Activated naive CD4-positive, alpha-beta T cell treated with anti-CD3 and anti-CD28 coated beads for 36 hours (primary cell): ENCODE results near the gene PRCC. TPM values are rescaled to one million over a fixed set of nuclear protein-coding genes. Genes with fewer than 3 reads are reported as not detected.
A peak's percentile ranks its signal among the peaks of the same experiment; 100 is the strongest.

ENCODE experiments used
- CTCF ChIA-PET: fragments of 350-600 bp; sonication (Branson Sonifier 250); formaldehyde crosslinking; loops from one replicate; lab custom pipeline; 2021; ENCODE audit warnings: antibody characterized with exemption; lab: Charles Lee
- DNase-seq: peaks from one replicate; pipeline ENCODE4 v3.0.0-alpha.2; 2020
- H3K27ac Mint-ChIP-seq: one replicate; pipeline ENCODE4 v1.8.0; 2021; ENCODE audit warnings: mild to moderate bottlenecking, mixed read lengths
- H3K27me3 Mint-ChIP-seq: one replicate; pipeline ENCODE4 v1.8.0; 2021; ENCODE audit warnings: low read depth, mixed read lengths
- H3K36me3 Mint-ChIP-seq: one replicate; pipeline ENCODE4 v1.8.0; 2021; ENCODE audit warnings: low read depth, mixed read lengths
- H3K4me1 Mint-ChIP-seq: one replicate; pipeline ENCODE4 v1.8.0; 2021; ENCODE audit warnings: low read depth, mixed read lengths
- H3K4me3 Mint-ChIP-seq: one replicate; pipeline ENCODE4 v1.8.0; 2021; ENCODE audit warnings: mild to moderate bottlenecking, moderate library complexity, mixed read lengths
- H3K9me3 Mint-ChIP-seq: one replicate; pipeline ENCODE4 v1.8.0; 2021; ENCODE audit warnings: mixed read lengths
- intact Hi-C: fragments of 100-400 bp; cut with micrococcal nuclease; formaldehyde crosslinking; loops from one replicate; pipeline ENCODE4 v1.15.1; 2023
- total RNA-seq, 2 experiments: library from RNA; stranded (reverse); gene quantifications; one replicate each; pipeline ENCODE4 v1.2.3, GENCODE V29; 2021

Gene PRCC, protein sequence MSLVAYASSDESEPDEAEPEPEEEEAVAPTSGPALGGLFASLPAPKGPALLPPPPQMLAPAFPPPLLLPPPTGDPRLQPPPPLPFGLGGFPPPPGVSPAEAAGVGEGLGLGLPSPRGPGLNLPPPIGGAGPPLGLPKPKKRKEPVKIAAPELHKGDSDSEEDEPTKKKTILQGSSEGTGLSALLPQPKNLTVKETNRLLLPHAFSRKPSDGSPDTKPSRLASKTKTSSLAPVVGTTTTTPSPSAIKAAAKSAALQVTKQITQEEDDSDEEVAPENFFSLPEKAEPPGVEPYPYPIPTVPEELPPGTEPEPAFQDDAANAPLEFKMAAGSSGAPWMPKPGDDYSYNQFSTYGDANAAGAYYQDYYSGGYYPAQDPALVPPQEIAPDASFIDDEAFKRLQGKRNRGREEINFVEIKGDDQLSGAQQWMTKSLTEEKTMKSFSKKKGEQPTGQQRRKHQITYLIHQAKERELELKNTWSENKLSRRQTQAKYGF
- total RNA-seq: 10 to 100 TPM; 55.2 to 55.8 TPM

DNA sequence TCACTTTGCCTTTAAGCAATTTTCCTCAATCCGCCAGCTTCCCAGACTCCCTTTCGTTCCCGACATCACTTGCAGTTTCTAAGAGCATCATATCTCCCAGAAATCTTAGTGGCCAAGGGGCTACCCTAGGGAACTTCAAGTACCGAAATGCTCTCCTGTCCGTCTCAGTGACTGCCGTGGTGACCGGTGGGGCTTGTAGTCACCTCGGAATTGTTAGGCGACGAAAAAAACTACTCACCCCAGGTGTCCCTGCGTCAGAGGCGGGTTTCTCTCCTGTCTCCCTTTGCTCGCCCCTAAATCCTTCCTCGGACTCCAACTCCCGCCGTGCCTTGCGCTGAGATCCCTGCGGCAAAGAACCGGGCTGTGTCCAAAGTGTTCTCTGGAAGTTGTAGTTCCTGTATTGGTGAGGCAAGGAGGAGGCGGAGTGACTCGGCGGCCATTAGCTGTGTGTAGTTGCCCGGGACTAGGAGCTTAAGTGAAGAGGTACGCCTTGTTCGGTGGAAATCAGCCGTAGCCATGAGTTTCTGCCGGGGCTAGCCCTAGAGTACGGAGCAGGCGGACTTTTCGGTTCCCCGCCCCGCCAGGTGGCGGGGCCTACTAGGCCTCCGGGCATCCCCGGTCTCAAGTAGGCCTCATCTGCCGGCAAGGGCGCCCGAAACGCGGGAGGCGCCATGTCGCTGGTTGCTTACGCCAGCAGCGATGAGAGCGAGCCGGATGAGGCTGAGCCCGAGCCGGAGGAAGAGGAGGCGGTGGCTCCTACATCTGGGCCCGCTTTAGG, at the start of gene PRCC:
Gene PRCC (plus strand): TSS at position 435 of the 778 bp plus-strand sequence. CDS start 237 bp downstream, at position 672.
- intact Hi-C loops: loop anchor here (1.0 to 2.0 kb wide), 10 partner anchors 16 to 428 kb away; partner anchors contain the start of genes CCT3, ETV3, HDGF and ISG20L2
- H3K27ac Mint-ChIP-seq: no peak within 1 kb of the TSS
- peaks cover 39% of the 10 kb centered on the region for H3K4me1 Mint-ChIP-seq
- no peaks in the 10 kb centered on the region for H3K9me3 Mint-ChIP-seq
- CTCF ChIA-PET: interaction anchor here (0.8 to 8.7 kb wide), 3 partner anchors 26 to 61 kb away, joined by 3 to 124 read pairs (median 3); partner anchors contain the start of genes ISG20L2, METTL25B and MRPL24
- H3K4me3 Mint-ChIP-seq: no peak within 1 kb of the TSS
- no peaks in the 10 kb centered on the region for H3K27me3 Mint-ChIP-seq
- peak; percentile 99 for DNase-seq
- peaks cover 22% of the 10 kb centered on the region for H3K36me3 Mint-ChIP-seq

DNA sequence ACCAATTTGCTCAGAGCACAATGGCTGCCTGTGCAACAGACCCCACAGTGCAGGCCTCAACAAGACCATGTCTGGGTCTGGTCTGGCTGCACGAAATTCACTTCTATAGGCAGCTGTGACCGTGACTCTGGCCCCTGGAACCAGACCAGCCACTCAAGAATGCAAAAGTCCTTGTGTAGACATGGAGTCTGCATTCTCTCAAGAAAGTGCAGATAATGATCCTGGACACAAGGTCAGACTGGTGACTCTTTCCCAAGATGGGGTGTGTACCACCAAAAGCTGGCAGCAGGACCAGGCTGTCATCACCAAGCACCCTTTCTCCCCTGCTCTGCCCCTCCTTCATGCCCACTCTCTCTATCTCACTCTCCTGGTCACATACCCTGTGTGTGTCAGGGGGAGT, 46.2 kb upstream of the PRCC start:
- Mint-ChIP-seq H3K4me1 (peaks cover 21% of the 10 kb centered on the region), H3K9me3 (no peaks in the 10 kb centered on the region), H3K27me3 (no peaks in the 10 kb centered on the region), H3K27ac (peak overlapping the region; percentile 30), H3K36me3 (peaks cover 36% of the 10 kb centered on the region), H3K4me3 (no peak overlapping the region)
- DNase-seq: no peak
- CTCF ChIA-PET: interaction anchor here (1.3 to 3.5 kb wide), 4 partner anchors 15 to 76 kb away, joined by 3 to 34 read pairs (median 12); partner anchors contain the start of gene CRABP2
- intact Hi-C loops: loop anchor here (1.0 kb wide), 1 partner anchor 15 kb away; no protein-coding TSS in a partner anchor

- H3K4me1 Mint-ChIP-seq: peaks cover 21% of the 10 kb centered on the region
- peaks cover 36% of the 10 kb centered on the region for H3K36me3 Mint-ChIP-seq
- DNase-seq: no peak
- intact Hi-C loops: loop anchor here (1.0 kb wide), 1 partner anchor 15 kb away; no protein-coding TSS in a partner anchor
- H3K27me3 Mint-ChIP-seq: no peaks in the 10 kb centered on the region
- CTCF ChIA-PET: interaction anchor here (1.0 to 3.5 kb wide), 5 partner anchors 16 to 76 kb away, joined by 3 to 34 read pairs (median 6); partner anchors contain the start of gene CRABP2
- no peak overlapping the region for H3K4me3 Mint-ChIP-seq
- no peaks in the 10 kb centered on the region for H3K9me3 Mint-ChIP-seq
- peak overlapping the region; percentile 30 for H3K27ac Mint-ChIP-seq
Observed at GRCh38 chr1:156721535-156721934, 45.8 kb upstream of the PRCC start.

- peak; percentile 87 for DNase-seq
- H3K9me3 Mint-ChIP-seq: no peaks in the 10 kb centered on the region
- CTCF ChIA-PET: interaction anchor here (0.6 to 5.8 kb wide), 63 partner anchors 8 to 389 kb away, joined by 3 to 166 read pairs (median 5); partner anchors contain the start of genes CRABP2, HDGF, INSRR and MRPL24
- intact Hi-C loops: loop anchor here (1.0 to 5.0 kb wide), 6 partner anchors 19 to 388 kb away; partner anchors contain the start of genes CCT3, NTRK1 and TSACC
- peaks cover 37% of the 10 kb centered on the region for H3K4me1 Mint-ChIP-seq
- H3K27ac Mint-ChIP-seq: no peak overlapping the region
- peaks cover 38% of the 10 kb centered on the region for H3K36me3 Mint-ChIP-seq
- no peaks in the 10 kb centered on the region for H3K27me3 Mint-ChIP-seq
- no peak overlapping the region for H3K4me3 Mint-ChIP-seq
Observed at GRCh38 chr1:156725683-156726280, 41.6 kb upstream of the PRCC start.

DNA sequence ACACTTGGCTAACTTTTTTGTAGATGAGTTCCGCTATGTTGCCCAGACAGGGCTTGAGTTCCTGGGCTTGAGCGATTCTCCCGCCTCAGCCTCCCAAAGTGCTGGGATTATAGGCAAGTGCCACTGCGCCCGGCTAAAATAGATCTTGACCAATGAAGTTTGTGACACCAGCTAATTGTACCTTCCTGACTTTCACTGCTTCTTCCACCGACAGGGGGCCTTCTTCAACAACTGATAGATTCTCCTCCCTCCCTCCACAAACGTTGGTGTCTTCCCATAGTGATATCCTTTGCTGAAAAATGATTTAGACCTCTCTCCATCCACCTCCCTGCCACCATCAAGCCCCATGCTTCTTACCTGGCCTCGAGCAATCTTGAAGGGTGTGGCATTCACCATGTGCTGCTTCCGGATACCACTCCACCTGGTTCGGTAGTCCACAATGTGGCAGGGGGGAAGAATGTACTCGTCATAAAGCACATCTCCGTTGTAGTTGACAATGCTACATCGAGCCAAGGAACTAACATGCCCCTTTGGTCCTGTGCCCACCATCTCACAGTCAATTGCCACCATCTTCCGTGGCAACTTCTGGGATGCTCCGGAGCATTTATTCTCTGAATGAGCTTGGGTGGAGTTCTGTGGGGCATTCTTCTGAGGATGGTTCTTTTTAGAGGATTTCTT, 40.6 kb upstream of the PRCC start:
- CTCF ChIA-PET: interaction anchor here (0.6 to 5.8 kb wide), 63 partner anchors 8 to 390 kb away, joined by 3 to 166 read pairs (median 5); partner anchors contain the start of genes CRABP2, HDGF, INSRR and MRPL24
- Mint-ChIP-seq H3K9me3 (no peaks in the 10 kb centered on the region), H3K27me3 (no peaks in the 10 kb centered on the region), H3K4me1 (peaks cover 36% of the 10 kb centered on the region), H3K4me3 (no peak overlapping the region), H3K36me3 (peaks cover 33% of the 10 kb centered on the region), H3K27ac (peak overlapping the region; percentile 98)
- DNase-seq: peak; percentile 79
- intact Hi-C loops: loop anchor here (1.0 to 5.0 kb wide), 6 partner anchors 20 to 389 kb away; partner anchors contain the start of genes CCT3, NTRK1 and TSACC

- Mint-ChIP-seq H3K36me3 (peaks cover 32% of the 10 kb centered on the region), H3K27me3 (no peaks in the 10 kb centered on the region), H3K27ac (peak overlapping the region; percentile 98), H3K4me1 (peaks cover 34% of the 10 kb centered on the region), H3K9me3 (no peaks in the 10 kb centered on the region), H3K4me3 (no peak overlapping the region)
- CTCF ChIA-PET: interaction anchor here (1.0 to 5.8 kb wide), 27 partner anchors 9 to 383 kb away, joined by 3 to 166 read pairs (median 13); partner anchors contain the start of genes CRABP2, HDGF, INSRR and MRPL24
- intact Hi-C loops: loop anchor here (5.0 kb wide), 1 partner anchor 390 kb away; the partner anchor contains the start of genes CCT3 and TSACC
- DNase-seq: no peak
Observed at GRCh38 chr1:156727492-156727891, 39.8 kb upstream of the PRCC start.

- Mint-ChIP-seq H3K36me3 (peaks cover 30% of the 10 kb centered on the region), H3K4me3 (no peak within 1 kb of the TSS), H3K9me3 (no peaks in the 10 kb centered on the region), H3K27me3 (no peaks in the 10 kb centered on the region), H3K27ac (peak within 1 kb of the TSS; percentile 98), H3K4me1 (peaks cover 34% of the 10 kb centered on the region)
- CTCF ChIA-PET: interaction anchor here (0.7 to 5.8 kb wide), 22 partner anchors 11 to 383 kb away, joined by 3 to 166 read pairs (median 12); partner anchors contain the start of genes CRABP2, HDGF, MRPL24 and NTRK1
- DNase-seq: peak; percentile 82
- intact Hi-C loops: loop anchor here (1.0 to 5.0 kb wide), 6 partner anchors 13 to 391 kb away; partner anchors contain the start of genes CCT3, HDGF, MRPL24 and PRCC
Observed at GRCh38 chr1:156727926-156728598, 39.3 kb upstream of the PRCC start, which contains the start of gene METTL25B. METTL25B (plus strand) TSS chr1:156728469; CDS start chr1:156729105, 636 bp downstream.

GRCh38 chr1:156728599-156729462, 38.5 kb upstream of the PRCC start, which contains the start of gene ISG20L2:
ISG20L2 (minus strand) TSS chr1:156728766; CDS start chr1:156727652, 1,114 bp downstream.
- peak; percentile 99 for DNase-seq
- H3K4me3 Mint-ChIP-seq: no peak within 1 kb of the TSS
- peaks cover 22% of the 10 kb centered on the region for H3K36me3 Mint-ChIP-seq
- H3K27me3 Mint-ChIP-seq: no peaks in the 10 kb centered on the region
- H3K27ac Mint-ChIP-seq: peak within 1 kb of the TSS; percentile 98
- CTCF ChIA-PET: interaction anchor here (0.7 to 5.8 kb wide), 11 partner anchors 10 to 133 kb away, joined by 3 to 166 read pairs (median 7); partner anchors contain the start of genes CRABP2, HDGF, MRPL24 and NTRK1
- no peaks in the 10 kb centered on the region for H3K9me3 Mint-ChIP-seq
- H3K4me1 Mint-ChIP-seq: peaks cover 27% of the 10 kb centered on the region
- intact Hi-C loops: loop anchor here (1.0 to 5.0 kb wide), 6 partner anchors 12 to 392 kb away; partner anchors contain the start of genes CCT3, HDGF, MRPL24 and PRCC

DNA sequence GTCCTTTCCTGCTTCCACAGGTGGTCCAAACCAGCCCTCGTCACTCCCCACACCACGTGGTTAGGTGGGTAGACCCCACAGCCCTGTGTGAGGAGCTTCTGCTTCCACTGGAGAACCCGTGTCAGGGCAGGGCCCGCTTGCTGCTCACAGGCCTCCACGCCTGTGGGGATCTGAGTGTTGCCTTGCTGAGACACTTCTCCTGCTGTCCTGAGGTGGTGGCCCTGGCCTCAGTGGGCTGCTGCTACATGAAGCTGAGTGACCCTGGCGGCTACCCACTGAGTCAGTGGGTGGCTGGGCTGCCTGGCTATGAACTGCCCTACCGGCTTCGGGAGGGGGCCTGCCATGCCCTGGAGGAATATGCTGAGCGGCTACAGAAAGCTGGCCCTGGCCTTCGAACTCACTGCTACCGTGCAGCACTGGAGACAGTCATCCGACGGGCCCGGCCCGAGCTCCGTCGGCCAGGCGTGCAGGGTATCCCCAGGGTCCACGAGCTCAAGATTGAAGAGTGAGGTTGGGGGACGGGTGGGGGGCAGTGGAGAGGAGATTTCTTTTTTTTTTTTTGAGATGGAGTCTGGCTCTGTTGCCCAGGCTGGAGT, 33.2 kb upstream of the PRCC start:
- DNase-seq: no peak
- H3K27ac Mint-ChIP-seq: no peak overlapping the region
- H3K4me1 Mint-ChIP-seq: peaks cover 23% of the 10 kb centered on the region
- H3K4me3 Mint-ChIP-seq: no peak overlapping the region
- no peaks in the 10 kb centered on the region for H3K9me3 Mint-ChIP-seq
- intact Hi-C loops: no loop called here
- H3K27me3 Mint-ChIP-seq: no peaks in the 10 kb centered on the region
- CTCF ChIA-PET: interaction anchor here (0.9 kb wide), 1 partner anchor 8 kb away, joined by 3 read pairs; no protein-coding TSS in a partner anchor
- H3K36me3 Mint-ChIP-seq: peaks cover 25% of the 10 kb centered on the region
